ENCODE measurements around the gene CTDP1.
A peak's percentile ranks its signal among the peaks of the same experiment; 100 is the strongest.

Gene CTDP1

GRCh38 chr18:79644006-79644665, 35.5 kb upstream of the CTDP1 start:
- peak; percentile 74 to 78 for DNase-seq

GRCh38 chr18:79644666-79645057, 34.9 kb upstream of the CTDP1 start:
- DNase-seq, result no peak

- DNase-seq, result no peak
These were observed 34.2 kb upstream of the CTDP1 start for GRCh38 chr18:79645291-79645983.

- no peak for DNase-seq
These were observed 32.3 kb upstream of the CTDP1 start for GRCh38 chr18:79647307-79647706.

GRCh38 chr18:79650959-79651358, 28.6 kb upstream of the CTDP1 start:
- DNase-seq, result no peak

GRCh38 chr18:79657342-79657996, 22.1 kb upstream of the CTDP1 start:
- DNase-seq, result no peak

- DNase-seq, result no peak
These were observed 21.2 kb upstream of the CTDP1 start for GRCh38 chr18:79658366-79658765.

- no peak for DNase-seq
These were observed 19.9 kb upstream of the CTDP1 start for GRCh38 chr18:79659733-79660132.

- DNase-seq, result no peak
These were observed 17.6 kb upstream of the CTDP1 start for GRCh38 chr18:79662034-79662433.

GRCh38 chr18:79662439-79662838, 17.2 kb upstream of the CTDP1 start:
- DNase-seq, result no peak

- DNase-seq, result no peak
These were observed 15.0 kb upstream of the CTDP1 start for GRCh38 chr18:79664525-79665125.

GRCh38 chr18:79668203-79668602, 11.4 kb upstream of the CTDP1 start:
- no peak for DNase-seq

GRCh38 chr18:79672490-79673276, 6.9 kb upstream of the CTDP1 start:
- DNase-seq, result no peak

GRCh38 chr18:79677221-79677620, 2.4 kb upstream of the CTDP1 start:
- no peak for DNase-seq

GRCh38 chr18:79677840-79678239, 1.8 kb upstream of the CTDP1 start:
- no peak for DNase-seq

- DNase-seq, result peak; percentile 97
These were observed 695 bp upstream of the CTDP1 start for GRCh38 chr18:79678665-79679551.

- peak; percentile 51 to 60 for DNase-seq
These were observed 687 bp downstream of the CTDP1 start for GRCh38 chr18:79680100-79680879.

GRCh38 chr18:79680891-79681339, 1.3 kb downstream of the CTDP1 start:
- DNase-seq, result no peak

- peak; percentile 54 to 74 for DNase-seq
These were observed 2.1 kb downstream of the CTDP1 start for GRCh38 chr18:79681484-79682387.

- DNase-seq, result no peak
These were observed 2.9 kb downstream of the CTDP1 start for GRCh38 chr18:79682481-79682880.
